ENCODE data around the gene KRTAP6-3.

- TF ChIP-seq POLR2A (IDR thresholded peaks at IDR 0.05; ENCODE audit: control extremely low read depth in 1 of 2, low read depth in 2 of 2, low read length in 2 of 2) = no peak
- no peak for TF ChIP-seq POLR2AphosphoS5 (IDR thresholded peaks at IDR 0.05; ENCODE audit: low read depth, low read length)
- no peak for TF ChIP-seq CTCF (IDR thresholded peaks at IDR 0.05; ENCODE audit: control extremely low read depth in 1 of 3, insufficient read depth in 1 of 3, low read depth in 1 of 3, low read length in 3 of 3)
- TF ChIP-seq EZH2 (IDR thresholded peaks at IDR 0.05; ENCODE audit: low read depth, low read length, severe bottlenecking) = no peak
- TF ChIP-seq EP300 (IDR thresholded peaks at IDR 0.05; ENCODE audit: borderline replicate concordance in 1 of 2, low read depth in 2 of 2, low read length in 2 of 2) = no peak
Observed at GRCh38 chr21:30620080-30620479, 27.8 kb downstream of the KRTAP6-3 start.

Data from H1 (cell line).